Neural cell (in vitro differentiated cells): ENCODE data around the gene LIM2. TPM values are rescaled to one million over a fixed set of nuclear protein-coding genes. Genes with fewer than 3 reads are reported as not detected.

Source experiments
- H2AFZ ChIP-seq: fragments of 200-600, 300-800 bp; sonication (generic), shearing (Covaris generic); 2 replicates; pipeline ENCODE4 v1.6.0; 2014; ENCODE audit warnings: low read depth, mild to moderate bottlenecking, antibody characterized with exemption, low read length, moderate library complexity
- H3F3A ChIP-seq: fragments of 200-600 bp; shearing (Covaris generic); 2 replicates; pipeline ENCODE4 v1.6.1; 2016; ENCODE audit warnings: mild to moderate bottlenecking, moderate library complexity, mixed read lengths, antibody characterized with exemption, low read length; ENCODE audit not compliant: insufficient read depth, poor library complexity, severe bottlenecking
- H3K27ac ChIP-seq: fragments of 200-600, 300-800 bp; sonication (generic), shearing (Covaris generic); 2 replicates; pipeline ENCODE4 v1.5.1; 2014; ENCODE audit warnings: mild to moderate bottlenecking, low read length, moderate library complexity
- H3K27me3 ChIP-seq: fragments of 300-800, 200-600 bp; sonication (generic), shearing (Covaris generic); 2 replicates; pipeline ENCODE4 v1.6.0; 2014; ENCODE audit warnings: mild to moderate bottlenecking, low read depth, low read length, moderate library complexity; ENCODE audit not compliant: insufficient read depth
- H3K36me3 ChIP-seq: fragments of 300-800, 200-600 bp; sonication (generic), shearing (Covaris generic); 2 replicates; pipeline ENCODE4 v1.5.1; 2014; ENCODE audit warnings: mild to moderate bottlenecking, antibody characterized with exemption, low read length, moderate library complexity; ENCODE audit not compliant: insufficient read depth
- H3K4me2 ChIP-seq: fragments of 300-800, 200-600 bp; sonication (generic), shearing (Covaris generic); 2 replicates; pipeline ENCODE4 v1.6.0; 2014; ENCODE audit warnings: mild to moderate bottlenecking, low read length
- H3K4me3 ChIP-seq: fragments of 300-800, 200-600 bp; sonication (generic), shearing (Covaris generic); 2 replicates; pipeline ENCODE4 v1.5.1; 2014; ENCODE audit warnings: mild to moderate bottlenecking, low read length, moderate library complexity
- H3K79me2 ChIP-seq: fragments of 200-600 bp; shearing (Covaris generic); replicated peaks from 2 replicates; pipeline ENCODE4 v1.6.0; 2014; ENCODE audit warnings: mild to moderate bottlenecking, low read length, moderate library complexity; ENCODE audit not compliant: insufficient read depth
- H3K9ac ChIP-seq: fragments of 300-800, 200-600 bp; sonication (generic), shearing (Covaris generic); 2 replicates; pipeline ENCODE4 v1.6.1; 2016; ENCODE audit warnings: mild to moderate bottlenecking, low read length, mixed read lengths
- H3K9me2 ChIP-seq: fragments of 200-600 bp; shearing (Covaris generic); 2 replicates; pipeline ENCODE4 v1.6.1; 2016; ENCODE audit warnings: mild to moderate bottlenecking, low read length, mixed read lengths; ENCODE audit not compliant: insufficient read depth
- H3K9me3 ChIP-seq: fragments of 200-600, 300-800 bp; sonication (generic), shearing (Covaris generic); 2 replicates; pipeline ENCODE4 v1.6.1; 2016; ENCODE audit warnings: mild to moderate bottlenecking, mixed run types, low read length, moderate library complexity, mixed read lengths
- H4K20me1 ChIP-seq: fragments of 200-600 bp; shearing (Covaris generic); 2 replicates; pipeline ENCODE4 v1.6.1; 2016; ENCODE audit warnings: mild to moderate bottlenecking, mixed run types; ENCODE audit not compliant: insufficient read depth
- CTCF ChIP-seq: fragments of 450-650 bp; IDR thresholded peaks from 2 replicates; pipeline ENCODE4 v1.5.1; 2014; ENCODE audit warnings: antibody characterized with exemption, mild to moderate bottlenecking, moderate library complexity; ENCODE audit not compliant: poor library complexity, severe bottlenecking
- EP300 ChIP-seq: fragments of 450-650 bp; conservative IDR thresholded peaks from 2 replicates; pipeline ENCODE4 v1.6.1; 2014; ENCODE audit warnings: antibody characterized with exemption, mild to moderate bottlenecking, moderate library complexity; ENCODE audit not compliant: poor library complexity, severe bottlenecking
- EZH2 ChIP-seq: fragments of 200-600, 300-800 bp; shearing (Covaris generic), sonication (generic); IDR thresholded peaks from 2 replicates; pipeline ENCODE4 v1.6.1; 2014; ENCODE audit warnings: antibody characterized with exemption, low read length, borderline replicate concordance, mild to moderate bottlenecking; ENCODE audit not compliant: insufficient read depth, poor library complexity, severe bottlenecking
- MXI1 ChIP-seq: fragments of 450-650 bp; conservative IDR thresholded peaks from 2 replicates; pipeline ENCODE4 v1.6.1; 2014; ENCODE audit warnings: antibody characterized with exemption, mild to moderate bottlenecking; ENCODE audit not compliant: poor library complexity, severe bottlenecking
- POLR2AphosphoS5 ChIP-seq: IDR thresholded peaks from 2 replicates; pipeline ENCODE4 v1.6.1; 2012
- RAD21 ChIP-seq: fragments of 450-650 bp; conservative IDR thresholded peaks from 2 replicates; pipeline ENCODE4 v1.6.1; 2014; ENCODE audit warnings: antibody characterized with exemption, mild to moderate bottlenecking, moderate library complexity
- REST ChIP-seq: IDR thresholded peaks from 2 replicates; pipeline ENCODE4 v1.6.1; 2012; ENCODE audit warnings: borderline replicate concordance
- SMC3 ChIP-seq: fragments of 450-650 bp; conservative IDR thresholded peaks from 2 replicates; pipeline ENCODE4 v1.6.1; 2014; ENCODE audit warnings: antibody characterized with exemption, mild to moderate bottlenecking, moderate library complexity; ENCODE audit not compliant: poor library complexity
- TAF1 ChIP-seq: IDR thresholded peaks from 2 replicates; pipeline ENCODE4 v1.6.1; 2012; ENCODE audit warnings: low read depth
- polyA plus RNA-seq: library from polyadenylated mRNA; depleted of rRNA; stranded (reverse); fragments of >200 nt; gene quantifications from 2 replicates; pipeline ENCODE4 v1.2.3, GENCODE V29; 2014

LIM2 gene
- polyA plus RNA-seq, 1 donor from 2014 or later, result not detected

DNA sequence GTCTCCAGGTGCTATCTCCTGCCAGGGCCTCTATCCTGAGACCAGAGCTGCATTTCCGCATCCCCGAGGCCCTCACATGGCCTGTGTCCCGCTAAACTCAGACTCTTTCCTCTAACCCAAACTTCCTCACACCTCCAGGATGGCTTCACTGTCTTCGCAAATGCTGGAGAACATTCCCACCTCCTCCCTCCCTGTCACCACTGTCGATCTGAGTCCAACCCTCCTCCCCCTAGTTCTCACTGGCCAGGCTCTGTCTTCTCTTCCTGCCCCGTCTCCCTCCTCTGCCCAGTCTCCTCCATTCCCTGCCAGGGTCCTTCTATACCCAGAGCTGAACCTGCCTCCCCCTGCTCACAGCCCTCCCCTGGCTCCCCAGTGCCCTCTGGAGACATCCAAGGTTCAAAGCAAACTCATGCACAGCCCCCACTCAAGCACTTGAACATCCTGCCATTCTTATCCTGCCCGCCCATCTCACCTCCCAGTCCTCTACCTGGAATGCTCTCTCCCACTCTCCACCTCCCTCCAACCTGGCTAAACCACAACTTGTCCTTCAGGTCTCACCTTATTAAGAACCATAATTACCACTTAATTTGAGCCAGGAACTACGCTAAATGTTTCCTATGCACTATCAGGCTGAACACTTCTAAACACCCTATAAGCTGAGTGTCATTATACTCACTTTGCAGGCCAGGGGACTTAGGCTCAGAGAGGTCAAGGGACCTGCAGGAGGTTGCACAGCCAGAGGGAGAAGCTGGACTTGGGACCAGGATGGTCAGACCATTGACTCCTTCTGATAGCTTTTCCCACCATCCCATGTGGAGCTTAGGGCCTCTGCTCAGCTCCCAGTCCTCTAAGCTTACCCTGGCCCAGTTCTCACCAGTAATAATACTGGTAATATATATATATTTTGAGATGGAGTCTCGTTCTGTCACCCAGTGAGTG lies 44.9 kb downstream of the LIM2 start:
- TF ChIP-seq REST, result no peak
- no peak for TF ChIP-seq MXI1
- no peak for TF ChIP-seq TAF1
- no peak for TF ChIP-seq POLR2AphosphoS5
- TF ChIP-seq SMC3, result no peak
- TF ChIP-seq EP300, result no peak
- TF ChIP-seq EZH2, result no peak
- no peak for TF ChIP-seq RAD21
- no peak for TF ChIP-seq CTCF
- H3K79me2 ChIP-seq, result no peaks in the 10 kb centered on the region
- H3K27ac ChIP-seq, result no peak overlapping the region
- H3F3A ChIP-seq, result no peaks in the 10 kb centered on the region
- peaks cover 5% of the 10 kb centered on the region for H3K27me3 ChIP-seq
- H3K9me3 ChIP-seq, result no peaks in the 10 kb centered on the region
- no peaks in the 10 kb centered on the region for H4K20me1 ChIP-seq
- H3K4me2 ChIP-seq, result no peak overlapping the region
- H2AFZ ChIP-seq, result no peak overlapping the region
- H3K4me3 ChIP-seq, result no peak overlapping the region
- no peaks in the 10 kb centered on the region for H3K9me2 ChIP-seq
- no peaks in the 10 kb centered on the region for H3K36me3 ChIP-seq
- no peak overlapping the region for H3K9ac ChIP-seq

DNA sequence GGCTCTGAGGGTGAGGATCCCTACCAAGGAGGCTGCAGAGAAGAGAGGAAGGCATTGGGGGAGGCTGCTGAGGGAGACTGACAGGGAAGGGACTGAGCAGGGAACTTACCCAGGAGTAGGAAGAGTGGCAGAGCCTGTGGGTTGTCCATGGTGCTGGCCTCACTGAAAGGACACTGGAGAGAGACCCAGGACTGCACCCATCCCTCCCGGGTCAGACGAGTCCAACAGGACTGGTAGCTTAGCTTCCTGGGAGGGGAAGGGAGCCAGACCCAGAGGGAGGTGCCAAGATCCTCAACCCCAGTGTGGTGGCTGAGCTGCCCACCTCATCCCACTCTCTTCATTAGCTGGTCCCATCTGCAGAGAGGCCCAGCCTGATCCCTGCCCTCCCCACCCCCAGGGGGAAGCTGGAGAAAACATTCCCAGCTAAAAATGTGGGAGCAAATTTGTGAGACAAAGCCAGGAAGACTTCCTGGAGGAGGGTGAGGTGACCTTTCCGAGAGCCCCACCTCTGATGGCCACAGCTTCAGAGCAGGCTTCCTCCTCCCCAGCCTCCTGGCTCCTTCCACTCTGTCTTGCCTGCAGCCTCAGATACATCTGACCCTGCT lies 45.7 kb downstream of the LIM2 start, which contains the start of gene VSIG10L:
VSIG10L (minus strand) TSS at position 164 of the 605 bp plus-strand sequence; CDS start at position 149, 15 bp downstream.
- Histone ChIP-seq H2AFZ (no peak within 1 kb of the TSS), H3K4me3 (no peak within 1 kb of the TSS), H3K9me3 (no peaks in the 10 kb centered on the region), H4K20me1 (no peaks in the 10 kb centered on the region), H3K9ac (peak within 1 kb of the TSS; percentile 68), H3K4me2 (no peak within 1 kb of the TSS), H3K27me3 (peaks cover 5% of the 10 kb centered on the region), H3K36me3 (no peaks in the 10 kb centered on the region), H3K79me2 (no peaks in the 10 kb centered on the region), H3F3A (no peaks in the 10 kb centered on the region), H3K27ac (no peak within 1 kb of the TSS), H3K9me2 (no peaks in the 10 kb centered on the region)
- no peak for TF ChIP-seq RAD21
- TF ChIP-seq CTCF, result no peak
- no peak for TF ChIP-seq EZH2
- no peak for TF ChIP-seq POLR2AphosphoS5
- no peak for TF ChIP-seq REST
- no peak for TF ChIP-seq TAF1
- TF ChIP-seq SMC3, result no peak
- TF ChIP-seq MXI1, result no peak
- no peak for TF ChIP-seq EP300
